Measurements from ENCODE around the gene INPP5A. TPM values are rescaled to one million over a fixed set of nuclear protein-coding genes. Genes with fewer than 3 reads are reported as not detected.

INPP5A gene
- total and polyA plus RNA-seq, 10 donors: 11.1 to 41.3 (median 30.8) TPM

- DNase-seq: peak; percentile 84
- peak overlapping the region in 1 of 8 donors; percentile 24 for H3K4me3 ChIP-seq
- H3K27ac ChIP-seq: peak overlapping the region; percentile 14 to 87 (median 78)
- H3K4me1 ChIP-seq: peaks cover 26 to 94% (median 60%) of the 10 kb centered on the region in 6 donors
- no peak for TF ChIP-seq POLR2A (IDR thresholded peaks at IDR 0.05)
- TF ChIP-seq POLR2AphosphoS5 (IDR thresholded peaks at IDR 0.05): peak; percentile 62 to 77 (median 66)
- intact Hi-C loops (cut with DNase I; ENCODE audit: low total_unique reads): no loop called here
- peaks cover 0 to 2% (median 0%) of the 10 kb centered on the region in 6 donors for H3K36me3 ChIP-seq
- H3K9me3 ChIP-seq: peaks cover 0 to 4% (median under 1%) of the 10 kb centered on the region in 8 donors
- H3K27me3 ChIP-seq (replicated peaks in 1 of 7): no peaks in the 10 kb centered on the region
- 58 to 65% (median 60%) methylated on average over 25 of the region's 25 CpGs for WGBS, 5 donors
Measured at GRCh38 chr10:132593900-132594876, 56.6 kb downstream of the INPP5A start.

DNA sequence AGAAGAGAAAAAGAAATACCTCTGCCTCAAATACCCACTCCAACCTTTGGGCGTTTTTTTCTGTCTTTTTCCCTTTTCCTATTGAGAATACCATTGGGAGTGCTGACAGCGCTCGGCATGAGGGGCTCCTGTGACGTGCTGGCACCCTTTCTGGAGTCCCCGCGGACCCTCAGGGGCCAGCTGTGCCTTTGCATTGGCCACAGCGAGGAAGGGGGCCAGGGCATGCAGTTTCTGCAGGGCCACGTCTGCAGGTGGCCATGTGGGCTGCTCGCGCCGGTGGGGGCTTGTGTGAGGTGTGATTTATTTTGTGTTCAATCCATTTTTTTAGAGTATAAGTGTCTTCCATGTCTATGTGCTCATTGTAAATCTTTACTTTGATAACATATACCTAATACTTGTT, 57.4 kb downstream of the INPP5A start:
- TF ChIP-seq POLR2AphosphoS5 (IDR thresholded peaks at IDR 0.05) (no peak), POLR2A (IDR thresholded peaks at IDR 0.05) (no peak)
- intact Hi-C loops (cut with DNase I; ENCODE audit: low total_unique reads): no loop called here
- Histone ChIP-seq H3K36me3 (peaks cover 0 to 7% (median 0%) of the 10 kb centered on the region in 6 donors), H3K9me3 (peaks cover 0 to 13% (median 9%) of the 10 kb centered on the region in 8 donors), H3K27ac (peak overlapping the region in 4 of 8 donors; percentile 77 to 87 (median 82)), H3K4me3 (no peak overlapping the region), H3K4me1 (peaks cover 18 to 85% (median 54%) of the 10 kb centered on the region in 6 donors), H3K27me3 (replicated peaks in 1 of 7) (no peaks in the 10 kb centered on the region)
- 80 to 91% (median 89%) methylated on average over 11 of the region's 11 CpGs for WGBS, 5 donors
- peak; percentile 77 for DNase-seq

- no peak for DNase-seq
- H3K4me1 ChIP-seq: peaks cover 16 to 77% (median 49%) of the 10 kb centered on the region in 6 donors
- H3K27me3 ChIP-seq (replicated peaks in 1 of 7): no peaks in the 10 kb centered on the region
- H3K27ac ChIP-seq: peak overlapping the region in 1 of 8 donors; percentile 85
- 73 to 88% (median 82%) methylated on average over 7 of the region's 7 CpGs for WGBS, 5 donors
- H3K36me3 ChIP-seq: peaks cover 0 to 7% (median 0%) of the 10 kb centered on the region in 6 donors
- TF ChIP-seq CTCF (IDR thresholded peaks at IDR 0.05 in 8 of 11, conservative IDR thresholded peaks at IDR 0.05 in 3 of 11) (no peak), POLR2AphosphoS5 (IDR thresholded peaks at IDR 0.05) (no peak), POLR2A (IDR thresholded peaks at IDR 0.05) (no peak)
- peaks cover 0 to 21% (median 18%) of the 10 kb centered on the region in 8 donors for H3K9me3 ChIP-seq
- intact Hi-C loops (cut with DNase I; ENCODE audit: low total_unique reads): no loop called here
- no peak overlapping the region for H3K4me3 ChIP-seq
Measured at GRCh38 chr10:132595854-132596253, 58.3 kb downstream of the INPP5A start.

DNA sequence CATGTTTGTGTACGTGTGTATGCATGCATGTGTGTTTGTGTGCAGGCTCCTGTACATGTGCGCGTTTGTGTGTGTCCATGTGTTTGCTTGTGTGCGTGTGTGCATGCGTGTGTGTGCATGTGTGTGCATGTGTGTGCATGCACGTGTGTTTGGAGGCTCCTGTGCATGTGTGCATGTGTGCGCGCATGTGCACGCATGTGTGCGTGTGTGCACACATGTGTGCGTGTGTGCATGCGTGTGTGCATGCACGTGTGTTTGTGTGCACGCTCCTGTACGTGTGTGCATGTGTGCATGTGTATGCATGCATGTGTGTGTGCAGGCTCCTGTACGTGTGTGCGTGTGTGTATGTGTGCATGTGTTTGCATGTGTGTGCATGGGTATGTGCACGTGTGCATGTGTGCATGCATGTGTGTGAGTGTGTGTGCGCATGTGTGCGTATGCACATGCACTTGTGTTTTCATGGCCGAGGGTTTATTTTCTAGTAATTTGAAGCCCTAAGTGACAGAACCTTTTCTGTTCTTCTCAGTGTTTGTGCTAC, 59.2 kb downstream of the INPP5A start:
- H3K9me3 ChIP-seq: peaks cover 0 to 26% (median 22%) of the 10 kb centered on the region in 8 donors
- 74 to 97% (median 95%) methylated on average over 12 to 21 of the region's 21 CpGs for WGBS, 5 donors
- peaks cover 0 to 7% (median 0%) of the 10 kb centered on the region in 6 donors for H3K36me3 ChIP-seq
- no peak overlapping the region for H3K27ac ChIP-seq
- no peak overlapping the region for H3K4me3 ChIP-seq
- intact Hi-C loops (cut with DNase I; ENCODE audit: low total_unique reads): no loop called here
- no peaks in the 10 kb centered on the region for H3K27me3 ChIP-seq (replicated peaks in 1 of 7)
- TF ChIP-seq POLR2AphosphoS5 (IDR thresholded peaks at IDR 0.05) (peak in 1 of 3 donors; percentile 26), CTCF (IDR thresholded peaks at IDR 0.05 in 8 of 11, conservative IDR thresholded peaks at IDR 0.05 in 3 of 11) (no peak)
- DNase-seq: peak; percentile 58
- H3K4me1 ChIP-seq: peaks cover 15 to 67% (median 42%) of the 10 kb centered on the region in 6 donors
